ENCODE results near the gene KRAS. TPM values are rescaled to one million over a fixed set of nuclear protein-coding genes. Genes with fewer than 3 reads are reported as not detected.

KRAS gene
- total RNA-seq, 3 donors from 2014 or later: 10.6 to 15.7 (median 14.3) TPM

DNA sequence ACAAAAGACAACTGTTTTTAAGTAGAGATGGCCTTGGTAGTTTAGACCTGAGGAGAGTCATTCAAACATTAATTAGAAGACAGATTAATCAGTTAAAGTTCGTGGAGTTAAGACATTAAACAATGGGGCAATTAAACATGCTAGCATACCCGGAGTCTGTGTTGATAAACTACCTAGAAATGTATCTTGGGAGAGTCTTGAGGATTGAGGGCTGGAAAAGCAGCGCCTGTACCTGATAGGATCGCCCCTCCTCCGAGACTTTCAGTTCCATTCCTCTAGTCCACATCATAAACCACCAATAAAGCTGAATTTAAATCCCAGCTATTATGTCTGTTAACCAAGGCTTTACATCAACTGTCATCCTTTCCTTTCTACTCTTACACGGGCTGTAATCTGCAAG, 1.0 kb upstream of the KRAS start:
- Histone ChIP-seq H3K36me3 (no peaks in the 10 kb centered on the region), H3K4me3 (peak overlapping the region; percentile 95 to 99 (median 99)), H3K27me3 (no peaks in the 10 kb centered on the region), H3K27ac (peak overlapping the region; percentile 95 to 98), H3K9me3 (no peaks in the 10 kb centered on the region), H3K4me1 (peaks cover 0 to 3% of the 10 kb centered on the region in 2 donors)
- intact Hi-C loops (cut with DNase I; ENCODE audit: low total_unique reads): no loop called here
- DNase-seq (ENCODE audit: low spot score in 2 of 2): no peak
- no peak for TF ChIP-seq POLR2A (IDR thresholded peaks at IDR 0.05)
- no peak for TF ChIP-seq POLR2AphosphoS5 (IDR thresholded peaks at IDR 0.05)
- TF ChIP-seq CTCF (IDR thresholded peaks at IDR 0.05): no peak

DNA sequence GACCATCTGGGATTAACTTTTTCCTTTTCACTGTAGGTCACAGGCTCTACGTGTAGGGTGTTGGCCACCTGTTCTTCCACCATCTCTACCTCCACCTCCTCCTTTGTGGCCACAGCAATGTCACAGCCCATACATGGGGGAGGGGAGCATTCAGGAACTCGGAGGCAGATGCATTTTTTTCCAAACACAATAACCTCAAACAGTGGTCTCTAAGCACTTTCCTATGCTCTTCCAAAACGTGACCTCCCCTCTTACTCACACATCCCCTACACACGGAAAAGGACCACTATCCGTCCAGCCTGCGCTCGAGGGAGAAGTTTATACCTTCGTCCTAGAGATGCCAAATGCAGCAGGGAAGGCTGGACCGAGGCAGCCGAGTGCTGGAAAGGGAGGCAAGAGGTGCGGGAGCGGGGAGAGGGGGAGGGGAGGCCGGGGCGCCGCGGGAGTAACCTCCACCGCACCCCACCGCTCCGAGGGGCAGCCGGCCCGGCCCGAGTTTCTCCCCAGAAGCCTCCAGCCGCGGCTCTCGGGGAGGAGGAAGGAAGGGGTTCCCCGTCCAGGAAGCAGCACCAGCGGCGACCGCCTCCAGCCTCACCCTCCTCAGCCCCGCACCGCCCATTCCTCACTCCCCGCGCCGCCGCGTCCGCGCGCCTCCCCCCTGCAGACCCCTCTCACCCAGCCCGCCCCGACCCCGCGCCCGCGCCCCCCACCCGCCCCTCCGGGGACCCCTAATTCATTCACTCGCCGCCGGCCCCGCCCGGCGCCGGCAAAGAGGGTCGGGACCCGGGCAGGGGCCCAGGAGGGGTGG, 594 bp downstream of the KRAS start:
- intact Hi-C loops (cut with DNase I; ENCODE audit: low total_unique reads): no loop called here
- no peaks in the 10 kb centered on the region for H3K27me3 ChIP-seq
- peak in 1 of 2 donors; percentile 53 for DNase-seq (ENCODE audit: low spot score in 2 of 2)
- no peaks in the 10 kb centered on the region for H3K9me3 ChIP-seq
- peaks cover 0 to 3% of the 10 kb centered on the region in 2 donors for H3K4me1 ChIP-seq
- peak overlapping the region; percentile 95 to 99 (median 99) for H3K4me3 ChIP-seq
- no peaks in the 10 kb centered on the region for H3K36me3 ChIP-seq
- no peak for TF ChIP-seq POLR2AphosphoS5 (IDR thresholded peaks at IDR 0.05)
- TF ChIP-seq POLR2A (IDR thresholded peaks at IDR 0.05): no peak
- TF ChIP-seq CTCF (IDR thresholded peaks at IDR 0.05): no peak
- H3K27ac ChIP-seq: peak overlapping the region; percentile 95 to 98

GRCh38 chr12:25248732-25249131, 2.0 kb downstream of the KRAS start:
- no peak for DNase-seq (ENCODE audit: low spot score in 2 of 2)
- no peak overlapping the region for H3K27ac ChIP-seq
- H3K9me3 ChIP-seq: no peaks in the 10 kb centered on the region
- intact Hi-C loops (cut with DNase I; ENCODE audit: low total_unique reads): no loop called here
- TF ChIP-seq CTCF (IDR thresholded peaks at IDR 0.05) (no peak), POLR2AphosphoS5 (IDR thresholded peaks at IDR 0.05) (no peak), POLR2A (IDR thresholded peaks at IDR 0.05) (no peak)
- peaks cover 0 to 3% of the 10 kb centered on the region in 2 donors for H3K4me1 ChIP-seq
- H3K4me3 ChIP-seq: no peak overlapping the region
- no peaks in the 10 kb centered on the region for H3K27me3 ChIP-seq
- no peaks in the 10 kb centered on the region for H3K36me3 ChIP-seq

- Histone ChIP-seq H3K4me3 (no peak overlapping the region), H3K36me3 (no peaks in the 10 kb centered on the region), H3K9me3 (no peaks in the 10 kb centered on the region), H3K27me3 (no peaks in the 10 kb centered on the region), H3K27ac (no peak overlapping the region), H3K4me1 (peaks cover 0 to 3% of the 10 kb centered on the region in 2 donors)
- no peak for DNase-seq (ENCODE audit: low spot score in 2 of 2)
- TF ChIP-seq CTCF (IDR thresholded peaks at IDR 0.05): no peak
- no peak for TF ChIP-seq POLR2A (IDR thresholded peaks at IDR 0.05)
- no peak for TF ChIP-seq POLR2AphosphoS5 (IDR thresholded peaks at IDR 0.05)
- intact Hi-C loops (cut with DNase I; ENCODE audit: low total_unique reads): no loop called here
Measured at GRCh38 chr12:25248137-25248536, 2.6 kb downstream of the KRAS start.

DNA sequence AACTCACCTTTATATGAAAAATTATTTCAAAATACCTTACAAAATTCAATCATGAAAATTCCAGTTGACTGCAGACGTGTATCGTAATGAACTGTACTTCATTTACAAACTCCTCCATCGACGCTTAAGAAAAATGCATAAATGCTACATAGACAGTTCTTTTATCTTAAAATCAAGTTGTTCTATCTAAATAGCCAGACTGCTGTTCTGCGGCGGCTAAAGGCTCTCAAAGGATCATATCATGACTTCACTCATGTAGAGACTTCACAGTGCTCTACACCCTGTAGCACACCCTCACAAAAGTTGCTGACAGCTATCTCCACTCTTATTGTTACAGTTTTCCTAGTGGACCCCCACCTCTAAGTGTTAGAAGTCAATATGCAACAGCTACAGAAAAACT, 5.2 kb downstream of the KRAS start:
- Histone ChIP-seq H3K4me1 (no peaks in the 10 kb centered on the region), H3K9me3 (no peaks in the 10 kb centered on the region), H3K27ac (no peak overlapping the region), H3K36me3 (no peaks in the 10 kb centered on the region), H3K4me3 (no peak overlapping the region), H3K27me3 (no peaks in the 10 kb centered on the region)
- no peak for DNase-seq (ENCODE audit: low spot score in 2 of 2)
- no peak for TF ChIP-seq CTCF (IDR thresholded peaks at IDR 0.05)
- TF ChIP-seq POLR2AphosphoS5 (IDR thresholded peaks at IDR 0.05): no peak
- no peak for TF ChIP-seq POLR2A (IDR thresholded peaks at IDR 0.05)
- intact Hi-C loops (cut with DNase I; ENCODE audit: low total_unique reads): no loop called here

All from breast epithelium (tissue), 4 donors.